ENCODE data around the gene PRXL2C. TPM values are rescaled to one million over a fixed set of nuclear protein-coding genes. Genes with fewer than 3 reads are reported as not detected.
"Not testable (repeated sequence)": the region's sequence is repeated elsewhere in the genome, so short reads cannot be mapped to it uniquely, and the experiment has no call there.

PRXL2C gene
- total RNA-seq, 1 experiment from 2014 or later: 8.5 TPM

- CTCF ChIA-PET: no interaction called here
- Histone ChIP-seq H3K4me3 (no peak overlapping the region), H3K27me3 (ENCODE audit: insufficient read depth, low read depth) (no peaks in the 10 kb centered on the region), H3K9me2 (ENCODE audit: insufficient read depth) (no peaks in the 10 kb centered on the region), H3K36me3 (ENCODE audit: low read depth) (no peaks in the 10 kb centered on the region), H3K4me2 (no peak overlapping the region), H3K79me2 (ENCODE audit: low read depth) (no peaks in the 10 kb centered on the region), H2AFZ (no peak overlapping the region), H4K20me1 (ENCODE audit: insufficient read depth) (no peaks in the 10 kb centered on the region), H3K9me3 (ENCODE audit: insufficient read depth, low read depth) (peaks cover 2% of the 10 kb centered on the region; the same call in 1 of the 2 replicates), H3K4me1 (replicated peaks; ENCODE audit: insufficient read depth) (no peaks in the 10 kb centered on the region), H3K27ac (no peak overlapping the region), H3F3A (ENCODE audit: insufficient read depth, low read depth) (no peaks in the 10 kb centered on the region)
- intact Hi-C loops (cut with micrococcal nuclease; ENCODE audit: unreplicated experiment): loop anchor here (5.0 kb wide), 1 partner anchor 437 kb away; no protein-coding TSS in a partner anchor
- POLR2A ChIA-PET (ENCODE audit: unreplicated experiment): no interaction called here
- TF ChIP-seq CTCF (conservative IDR thresholded peaks at IDR 0.05) (no peak), EZH2 (IDR thresholded peaks at IDR 0.05; ENCODE audit: low read depth) (no peak)
- BruUV-seq (replicated peaks): no TSS peak
- DNase-seq: no peak
These were observed 13.9 kb upstream of the PRXL2C start for GRCh38 chr9:96668868-96669534.

GRCh38 chr9:96667363-96667728, 12.2 kb upstream of the PRXL2C start:
- Histone ChIP-seq H3K9me2 (ENCODE audit: insufficient read depth) (no peaks in the 10 kb centered on the region), H3K27ac (no peak overlapping the region), H4K20me1 (ENCODE audit: insufficient read depth) (no peaks in the 10 kb centered on the region), H3K36me3 (ENCODE audit: low read depth) (no peaks in the 10 kb centered on the region), H2AFZ (0 out of 2 replicates have a peak overlapping the region, but pooled peaks have one; percentile 16), H3K9me3 (ENCODE audit: insufficient read depth, low read depth) (no peaks in the 10 kb centered on the region), H3K27me3 (ENCODE audit: insufficient read depth, low read depth) (no peaks in the 10 kb centered on the region), H3K4me3 (no peak overlapping the region), H3K4me1 (replicated peaks; ENCODE audit: insufficient read depth) (no peaks in the 10 kb centered on the region), H3K4me2 (no peak overlapping the region), H3K79me2 (ENCODE audit: low read depth) (no peaks in the 10 kb centered on the region), H3F3A (ENCODE audit: insufficient read depth, low read depth) (no peaks in the 10 kb centered on the region)
- DNase-seq: no peak
- CTCF ChIA-PET: interaction anchor here (0.6 to 1.6 kb wide), 4 partner anchors 11 to 291 kb away, joined by 3 to 5 read pairs (median 4); no protein-coding TSS in a partner anchor
- intact Hi-C loops (cut with micrococcal nuclease; ENCODE audit: unreplicated experiment): loop anchor here (2.0 to 5.0 kb wide), 3 partner anchors 341 to 449 kb away; no protein-coding TSS in a partner anchor
- POLR2A ChIA-PET (ENCODE audit: unreplicated experiment): no interaction called here
- BruUV-seq (replicated peaks): no TSS peak
- TF ChIP-seq CTCF (conservative IDR thresholded peaks at IDR 0.05): no peak
- TF ChIP-seq EZH2 (IDR thresholded peaks at IDR 0.05; ENCODE audit: low read depth): no peak

GRCh38 chr9:96666653-96667362, 11.7 kb upstream of the PRXL2C start:
- intact Hi-C loops (cut with micrococcal nuclease; ENCODE audit: unreplicated experiment): loop anchor here (1.0 to 5.0 kb wide), 4 partner anchors 225 to 448 kb away; no protein-coding TSS in a partner anchor
- DNase-seq: peak; percentile 22 to 54
- H3K36me3 ChIP-seq (ENCODE audit: low read depth); H3K27ac ChIP-seq; H3K27me3 ChIP-seq (ENCODE audit: insufficient read depth, low read depth); H3F3A ChIP-seq (ENCODE audit: insufficient read depth, low read depth); H2AFZ ChIP-seq; H3K9me3 ChIP-seq (ENCODE audit: insufficient read depth, low read depth); POLR2A ChIA-PET (ENCODE audit: unreplicated experiment); H3K79me2 ChIP-seq (ENCODE audit: low read depth); H4K20me1 ChIP-seq (ENCODE audit: insufficient read depth); H3K4me1 ChIP-seq (replicated peaks; ENCODE audit: insufficient read depth); H3K4me3 ChIP-seq; BruUV-seq (replicated peaks); H3K9me2 ChIP-seq (ENCODE audit: insufficient read depth): not testable (repeated sequence)
- peak; percentile 85 for TF ChIP-seq CTCF (conservative IDR thresholded peaks at IDR 0.05)
- H3K4me2 ChIP-seq: 0 out of 2 replicates have a peak overlapping the region, but pooled peaks have one; percentile 32
- CTCF ChIA-PET: interaction anchor here (0.6 to 1.6 kb wide), 9 partner anchors 11 to 382 kb away, joined by 3 to 12 read pairs (median 4); no protein-coding TSS in a partner anchor
